Measurements from ENCODE around the gene SNTG2.

DNA sequence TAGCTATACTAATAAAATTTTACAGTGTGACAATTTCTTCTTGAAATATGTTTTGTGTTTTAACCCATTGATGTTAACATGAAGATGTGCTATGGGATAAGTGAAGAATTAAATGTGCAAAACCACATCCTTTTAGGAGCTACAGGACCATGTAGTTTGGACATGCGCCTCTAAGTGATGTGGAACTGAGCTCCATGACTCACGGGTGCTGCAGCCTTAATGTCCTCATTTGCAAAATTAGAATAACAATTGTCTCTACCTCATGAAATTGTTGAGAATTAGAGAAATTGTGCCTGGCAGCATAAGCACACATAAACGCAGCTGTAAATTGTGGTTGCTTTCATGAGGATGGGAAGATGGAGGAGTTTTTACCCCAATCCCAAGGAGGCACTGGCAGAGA is 431.0 kb downstream of the SNTG2 start:
- TF ChIP-seq, protein P1, sequence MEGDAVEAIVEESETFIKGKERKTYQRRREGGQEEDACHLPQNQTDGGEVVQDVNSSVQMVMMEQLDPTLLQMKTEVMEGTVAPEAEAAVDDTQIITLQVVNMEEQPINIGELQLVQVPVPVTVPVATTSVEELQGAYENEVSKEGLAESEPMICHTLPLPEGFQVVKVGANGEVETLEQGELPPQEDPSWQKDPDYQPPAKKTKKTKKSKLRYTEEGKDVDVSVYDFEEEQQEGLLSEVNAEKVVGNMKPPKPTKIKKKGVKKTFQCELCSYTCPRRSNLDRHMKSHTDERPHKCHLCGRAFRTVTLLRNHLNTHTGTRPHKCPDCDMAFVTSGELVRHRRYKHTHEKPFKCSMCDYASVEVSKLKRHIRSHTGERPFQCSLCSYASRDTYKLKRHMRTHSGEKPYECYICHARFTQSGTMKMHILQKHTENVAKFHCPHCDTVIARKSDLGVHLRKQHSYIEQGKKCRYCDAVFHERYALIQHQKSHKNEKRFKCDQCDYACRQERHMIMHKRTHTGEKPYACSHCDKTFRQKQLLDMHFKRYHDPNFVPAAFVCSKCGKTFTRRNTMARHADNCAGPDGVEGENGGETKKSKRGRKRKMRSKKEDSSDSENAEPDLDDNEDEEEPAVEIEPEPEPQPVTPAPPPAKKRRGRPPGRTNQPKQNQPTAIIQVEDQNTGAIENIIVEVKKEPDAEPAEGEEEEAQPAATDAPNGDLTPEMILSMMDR (conservative IDR thresholded peaks at IDR 0.05; ENCODE audit: low read length) = no peak
- TF ChIP-seq EZH2phosphoT487 (IDR thresholded peaks at IDR 0.05; ENCODE audit: borderline replicate concordance, low read depth, low read length) = no peak
